K562 (cell line): ENCODE results near the gene VRK3.

Source experiments
- KLF16 ChIP-seq: IDR thresholded peaks from 2 replicates; pipeline ENCODE4 v1.6.1; 2016; ENCODE audit warnings: antibody characterized with exemption
- TF ChIP-seq, protein P1 (sequence below), 3 experiments: IDR thresholded peaks in 2 of 3; conservative IDR thresholded peaks in 1 of 3; 2 replicates each; pipeline ENCODE4 v1.5.1; 2011 to 2012; ENCODE audit warnings: low read length in 3 of 3, mild to moderate bottlenecking in 3 of 3, control low read depth in 2 of 3, improper control_type of control experiment in 1 of 3, inconsistent platforms in 1 of 3, low read depth in 1 of 3, mixed read lengths in 1 of 3, moderate library complexity in 1 of 3; ENCODE audit not compliant: insufficient read depth in 2 of 3

DNA sequence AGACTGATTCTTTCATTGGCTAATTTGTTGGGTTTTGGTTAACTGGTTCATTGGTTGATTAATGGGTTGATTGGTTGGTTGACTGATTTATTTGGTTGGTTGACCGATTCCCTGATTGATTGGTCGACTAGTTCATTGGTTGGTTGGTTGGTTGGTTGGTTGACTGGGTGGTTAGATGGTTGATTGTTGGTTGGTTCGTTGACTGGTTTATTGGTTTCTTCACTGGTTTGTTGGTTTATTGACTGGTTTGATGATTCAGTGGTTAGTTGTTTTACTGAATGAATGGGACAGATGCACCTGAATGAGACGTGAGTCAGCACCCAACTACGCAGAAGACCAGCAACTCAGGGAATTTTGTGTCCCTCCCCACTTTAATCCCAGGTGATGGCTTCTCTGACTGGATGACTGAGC, 93.1 kb downstream of the VRK3 start:
- TF ChIP-seq KLF16, result no peak
- TF ChIP-seq, protein P1, sequence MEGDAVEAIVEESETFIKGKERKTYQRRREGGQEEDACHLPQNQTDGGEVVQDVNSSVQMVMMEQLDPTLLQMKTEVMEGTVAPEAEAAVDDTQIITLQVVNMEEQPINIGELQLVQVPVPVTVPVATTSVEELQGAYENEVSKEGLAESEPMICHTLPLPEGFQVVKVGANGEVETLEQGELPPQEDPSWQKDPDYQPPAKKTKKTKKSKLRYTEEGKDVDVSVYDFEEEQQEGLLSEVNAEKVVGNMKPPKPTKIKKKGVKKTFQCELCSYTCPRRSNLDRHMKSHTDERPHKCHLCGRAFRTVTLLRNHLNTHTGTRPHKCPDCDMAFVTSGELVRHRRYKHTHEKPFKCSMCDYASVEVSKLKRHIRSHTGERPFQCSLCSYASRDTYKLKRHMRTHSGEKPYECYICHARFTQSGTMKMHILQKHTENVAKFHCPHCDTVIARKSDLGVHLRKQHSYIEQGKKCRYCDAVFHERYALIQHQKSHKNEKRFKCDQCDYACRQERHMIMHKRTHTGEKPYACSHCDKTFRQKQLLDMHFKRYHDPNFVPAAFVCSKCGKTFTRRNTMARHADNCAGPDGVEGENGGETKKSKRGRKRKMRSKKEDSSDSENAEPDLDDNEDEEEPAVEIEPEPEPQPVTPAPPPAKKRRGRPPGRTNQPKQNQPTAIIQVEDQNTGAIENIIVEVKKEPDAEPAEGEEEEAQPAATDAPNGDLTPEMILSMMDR (IDR thresholded peaks at IDR 0.05 in 2 of 3, conservative IDR thresholded peaks at IDR 0.05 in 1 of 3; ENCODE audit: insufficient read depth in 2 of 3, low read depth in 1 of 3, low read length in 3 of 3), result no peak
